Transverse colon (tissue), 3 donors: ENCODE results near the gene SLC39A7.

ENCODE experiments used
- EP300 ChIP-seq: sonication (generic); formaldehyde crosslinking; IDR thresholded peaks from one replicate; pipeline ENCODE4 v1.6.1; 2017; ENCODE audit warnings: antibody characterized with exemption, low read depth
- POLR2A ChIP-seq: fragments of 450-650 bp; IDR thresholded peaks from one replicate; pipeline ENCODE4 v1.6.1; 2016; ENCODE audit warnings: antibody characterized with exemption, mild to moderate bottlenecking, moderate library complexity
- POLR2AphosphoS5 ChIP-seq, 3 donors: sonication (generic); formaldehyde crosslinking; IDR thresholded peaks; one replicate each; pipeline ENCODE4 v1.6.1; 2016; ENCODE audit warnings: antibody characterized with exemption in 3 of 3

DNA sequence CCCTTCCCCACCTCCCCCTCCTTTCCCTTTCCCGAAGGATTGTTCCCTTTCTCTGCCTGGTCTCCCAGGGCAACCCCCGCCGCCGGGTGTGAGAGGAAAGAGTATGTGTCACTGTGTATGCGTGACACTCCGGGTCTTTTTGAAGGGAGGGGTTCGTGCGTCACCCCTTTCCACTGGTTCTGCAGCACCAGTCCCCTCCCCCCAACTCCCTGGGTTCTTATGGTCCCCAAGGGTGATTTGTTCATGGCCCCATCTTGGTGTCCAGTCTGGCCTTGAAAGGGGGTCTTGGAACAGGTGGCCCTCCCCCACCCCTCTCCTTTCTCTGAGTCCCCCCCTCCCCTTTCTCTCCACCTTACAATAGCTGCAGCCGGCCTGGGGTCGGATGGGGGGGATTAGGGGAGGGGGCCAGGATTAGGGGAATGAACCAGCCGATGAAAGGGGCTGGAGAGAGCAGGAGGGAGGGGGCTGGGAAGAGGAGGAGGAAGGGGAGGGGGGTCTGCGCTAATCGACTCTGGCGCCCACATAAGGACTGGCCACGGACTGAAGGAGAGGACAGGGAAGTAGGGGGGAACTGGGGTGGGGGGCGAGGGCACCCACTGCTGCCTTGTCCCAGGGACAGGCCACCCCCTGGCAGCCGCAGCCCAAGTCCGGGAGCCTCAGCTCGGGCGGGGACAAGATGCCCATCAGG is 6.3 kb downstream of the SLC39A7 start:
- TF ChIP-seq EP300, result no peak
- TF ChIP-seq POLR2AphosphoS5 (IDR thresholded peaks at IDR 0.05), result no peak
- no peak for TF ChIP-seq POLR2A
